Endothelial cell (in vitro differentiated cells): ENCODE data around the gene DNAH9. TPM values are rescaled to one million over a fixed set of nuclear protein-coding genes. Genes with fewer than 3 reads are reported as not detected.

ENCODE experiments used
- DNase-seq: peaks from one replicate; pipeline ENCODE4 v3.0.0; 2021; ENCODE audit warnings: low spot score
- H3K27ac Mint-ChIP-seq: one replicate; pipeline ENCODE4 v1.8.0; 2021; ENCODE audit warnings: mixed read lengths, inconsistent platforms; ENCODE audit not compliant: unreplicated experiment
- H3K27me3 Mint-ChIP-seq: one replicate; pipeline ENCODE4 v1.8.0; 2021; ENCODE audit warnings: mild to moderate bottlenecking, moderate library complexity, mixed read lengths, inconsistent platforms; ENCODE audit not compliant: unreplicated experiment
- H3K36me3 Mint-ChIP-seq: one replicate; pipeline ENCODE4 v1.8.0; 2021; ENCODE audit warnings: mild to moderate bottlenecking, low read depth, mixed read lengths, inconsistent platforms; ENCODE audit not compliant: unreplicated experiment
- H3K4me1 Mint-ChIP-seq: one replicate; pipeline ENCODE4 v1.8.0; 2021; ENCODE audit warnings: mild to moderate bottlenecking, mixed read lengths, inconsistent platforms; ENCODE audit not compliant: unreplicated experiment
- H3K4me3 Mint-ChIP-seq: one replicate; pipeline ENCODE4 v1.8.0; 2021; ENCODE audit warnings: mild to moderate bottlenecking, mixed read lengths, inconsistent platforms; ENCODE audit not compliant: unreplicated experiment
- H3K9me3 Mint-ChIP-seq: one replicate; pipeline ENCODE4 v1.8.0; 2021; ENCODE audit warnings: mixed read lengths, inconsistent platforms; ENCODE audit not compliant: unreplicated experiment
- total RNA-seq: library from RNA; stranded (reverse); fragmentation: NEBNext Ultra II Directional; extraction: Animal tissue kit (Norgen Biotek cat#: 25700); gene quantifications from one replicate; pipeline ENCODE4 v1.2.1, GENCODE V29; 2021; ENCODE audit not compliant: unreplicated experiment
- TF ChIP-seq, protein P1 (sequence below): fragments of 200-600 bp; sonication (generic); IDR thresholded peaks from one replicate; pipeline ENCODE4 v1.5.0; 2021; ENCODE audit warnings: antibody characterized with exemption; ENCODE audit not compliant: unreplicated experiment

The DNAH9 gene
- total RNA-seq, 1 donor from 2014 or later, result not detected

DNA sequence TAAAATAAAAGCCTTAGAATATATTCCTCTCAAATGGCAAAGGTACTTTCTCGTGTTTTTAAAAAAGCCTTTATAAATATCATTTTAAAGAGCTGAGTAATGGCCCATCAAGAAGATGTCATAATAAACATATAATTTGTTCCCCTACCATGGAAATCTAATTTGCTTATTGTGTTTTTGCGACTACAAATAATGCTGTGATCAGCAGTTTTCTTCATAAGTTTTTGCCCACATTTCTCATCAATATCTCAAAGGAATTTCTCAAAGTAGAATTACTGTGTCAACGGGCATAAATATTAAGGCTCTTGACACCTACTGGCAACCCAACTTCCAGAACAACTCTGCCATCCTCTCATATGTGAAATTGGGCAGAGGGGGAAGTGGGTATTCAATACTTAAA, 381.5 kb downstream of the DNAH9 start:
- TF ChIP-seq, protein P1, sequence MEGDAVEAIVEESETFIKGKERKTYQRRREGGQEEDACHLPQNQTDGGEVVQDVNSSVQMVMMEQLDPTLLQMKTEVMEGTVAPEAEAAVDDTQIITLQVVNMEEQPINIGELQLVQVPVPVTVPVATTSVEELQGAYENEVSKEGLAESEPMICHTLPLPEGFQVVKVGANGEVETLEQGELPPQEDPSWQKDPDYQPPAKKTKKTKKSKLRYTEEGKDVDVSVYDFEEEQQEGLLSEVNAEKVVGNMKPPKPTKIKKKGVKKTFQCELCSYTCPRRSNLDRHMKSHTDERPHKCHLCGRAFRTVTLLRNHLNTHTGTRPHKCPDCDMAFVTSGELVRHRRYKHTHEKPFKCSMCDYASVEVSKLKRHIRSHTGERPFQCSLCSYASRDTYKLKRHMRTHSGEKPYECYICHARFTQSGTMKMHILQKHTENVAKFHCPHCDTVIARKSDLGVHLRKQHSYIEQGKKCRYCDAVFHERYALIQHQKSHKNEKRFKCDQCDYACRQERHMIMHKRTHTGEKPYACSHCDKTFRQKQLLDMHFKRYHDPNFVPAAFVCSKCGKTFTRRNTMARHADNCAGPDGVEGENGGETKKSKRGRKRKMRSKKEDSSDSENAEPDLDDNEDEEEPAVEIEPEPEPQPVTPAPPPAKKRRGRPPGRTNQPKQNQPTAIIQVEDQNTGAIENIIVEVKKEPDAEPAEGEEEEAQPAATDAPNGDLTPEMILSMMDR, result no peak
- Mint-ChIP-seq H3K36me3 (peaks cover 10% of the 10 kb centered on the region), H3K4me1 (peaks cover 4% of the 10 kb centered on the region), H3K4me3 (no peak overlapping the region), H3K27ac (no peak overlapping the region), H3K27me3 (peaks cover 2% of the 10 kb centered on the region), H3K9me3 (no peaks in the 10 kb centered on the region)
- DNase-seq, result no peak

DNA sequence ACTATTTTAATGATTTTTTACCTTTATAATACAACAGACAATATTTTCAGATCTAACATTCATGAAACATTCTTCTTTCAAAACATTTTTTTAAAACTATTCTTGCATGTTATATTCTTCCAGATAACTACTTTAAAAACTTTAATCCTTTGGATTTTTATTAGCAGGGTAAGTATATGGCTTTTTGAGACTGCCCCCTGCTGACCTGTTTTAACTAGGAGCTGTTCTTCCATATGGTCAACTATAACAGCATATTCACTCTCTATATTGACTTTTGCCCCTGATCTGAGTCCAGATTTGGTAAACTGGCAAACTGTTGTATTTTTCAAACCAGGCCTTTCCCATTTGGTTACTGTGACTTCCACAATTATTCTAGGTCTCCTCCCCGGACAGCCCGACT, 382.5 kb downstream of the DNAH9 start:
- TF ChIP-seq, protein P1, result peak; percentile 32
- Mint-ChIP-seq H3K27ac (peak overlapping the region; percentile 12), H3K4me3 (no peak overlapping the region), H3K36me3 (peaks cover 10% of the 10 kb centered on the region), H3K9me3 (no peaks in the 10 kb centered on the region), H3K4me1 (peaks cover 4% of the 10 kb centered on the region), H3K27me3 (peaks cover 2% of the 10 kb centered on the region)
- no peak for DNase-seq

DNA sequence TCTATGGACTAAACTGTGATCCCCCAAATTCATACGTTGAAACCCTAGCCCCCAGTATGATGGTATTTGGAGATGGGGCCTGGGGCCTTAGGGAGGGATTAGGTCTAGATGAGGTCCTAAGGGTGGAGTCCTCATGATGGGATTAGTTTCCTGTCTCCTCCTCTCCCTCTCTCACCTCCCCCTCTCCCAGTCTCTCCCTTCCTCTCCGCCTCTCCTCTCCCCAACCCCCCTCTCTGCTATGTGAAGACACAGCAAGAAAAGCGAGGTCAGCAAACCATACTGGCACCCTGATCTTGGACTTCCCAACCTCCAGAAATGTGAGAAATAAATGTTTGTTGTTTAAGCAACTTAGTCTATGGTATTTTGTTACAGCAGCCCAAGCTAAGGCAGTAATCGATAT, 383.6 kb downstream of the DNAH9 start:
- DNase-seq, result no peak
- Mint-ChIP-seq H3K27me3 (no peaks in the 10 kb centered on the region), H3K36me3 (peaks cover 7% of the 10 kb centered on the region), H3K9me3 (no peaks in the 10 kb centered on the region), H3K27ac (no peak overlapping the region), H3K4me3 (no peak overlapping the region), H3K4me1 (peaks cover 4% of the 10 kb centered on the region)
- TF ChIP-seq, protein P1, result no peak

DNA sequence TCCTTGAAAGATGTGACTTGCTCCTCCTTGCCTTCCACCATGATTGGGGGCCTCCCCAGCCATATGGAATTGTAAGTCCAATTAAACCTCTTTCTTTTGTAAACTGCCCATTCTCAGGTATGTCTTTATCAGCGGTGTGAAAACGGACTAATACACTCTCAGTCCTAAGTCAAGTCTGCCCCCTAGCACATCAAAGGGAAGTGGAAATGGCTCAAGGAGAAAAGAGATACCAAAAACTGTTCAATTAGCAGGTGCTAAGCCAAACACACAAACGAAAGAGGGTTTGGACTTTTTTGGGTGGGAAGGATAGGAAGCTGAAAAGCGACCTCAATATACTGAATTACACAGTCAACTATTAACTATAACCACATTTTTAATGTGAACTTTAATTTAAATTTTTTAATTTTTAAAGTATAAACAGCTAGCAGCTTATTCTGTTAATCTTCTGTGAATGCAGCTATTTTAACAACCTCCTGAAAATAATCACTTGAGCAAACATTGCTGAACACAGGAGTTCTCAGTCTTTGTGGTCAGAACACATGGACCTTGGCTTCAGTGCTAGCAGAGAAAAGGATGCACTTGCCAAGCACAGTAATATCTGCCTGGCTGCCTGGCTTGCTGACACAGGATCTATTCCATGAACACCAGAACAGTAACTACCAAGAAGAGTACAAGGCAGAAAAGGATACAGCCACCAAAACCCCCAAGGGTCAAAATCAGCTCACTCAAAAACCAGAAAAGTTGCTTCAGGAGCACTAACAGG, 388.1 kb downstream of the DNAH9 start:
- no peaks in the 10 kb centered on the region for H3K36me3 Mint-ChIP-seq

DNA sequence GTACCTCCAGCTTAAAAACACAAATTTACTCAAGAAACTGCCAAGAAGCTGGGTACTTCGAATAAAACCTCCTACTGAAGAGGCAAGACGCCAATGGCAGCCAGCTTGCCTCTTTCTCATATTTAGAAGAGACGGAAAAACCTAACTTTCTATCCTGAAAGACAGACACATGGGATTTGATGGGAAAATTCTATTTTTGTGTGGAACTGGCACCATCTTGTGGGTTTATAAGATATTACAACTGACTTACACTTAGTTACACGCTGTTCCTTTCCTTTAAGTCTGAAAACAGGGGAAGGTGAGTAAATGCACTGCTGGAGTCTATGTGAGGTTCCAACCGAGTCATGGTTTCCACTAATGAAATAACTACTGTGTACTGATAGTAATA, 388.7 kb downstream of the DNAH9 start:
- TF ChIP-seq, protein P1, result peak; percentile 71
- H3K27me3 Mint-ChIP-seq, result no peaks in the 10 kb centered on the region
- H3K36me3 Mint-ChIP-seq, result no peaks in the 10 kb centered on the region
- DNase-seq, result no peak
- H3K4me1 Mint-ChIP-seq, result peaks cover 3% of the 10 kb centered on the region
- H3K4me3 Mint-ChIP-seq, result no peak overlapping the region
- H3K27ac Mint-ChIP-seq, result no peak overlapping the region
- H3K9me3 Mint-ChIP-seq, result no peaks in the 10 kb centered on the region

More for the DNA sequence above, 388.1 kb downstream of the DNAH9 start:
- no peak overlapping the region for H3K4me3 Mint-ChIP-seq
- H3K27ac Mint-ChIP-seq, result no peak overlapping the region
- H3K27me3 Mint-ChIP-seq, result no peaks in the 10 kb centered on the region
- TF ChIP-seq, protein P1, result no peak
- DNase-seq, result no peak
- peaks cover 4% of the 10 kb centered on the region for H3K4me1 Mint-ChIP-seq
- H3K9me3 Mint-ChIP-seq, result no peaks in the 10 kb centered on the region
